Measurements from ENCODE around the gene LPCAT2. TPM values are rescaled to one million over a fixed set of nuclear protein-coding genes. Genes with fewer than 3 reads are reported as not detected.

LPCAT2 gene
- total RNA-seq, 1 donor = 35.6 TPM

DNA sequence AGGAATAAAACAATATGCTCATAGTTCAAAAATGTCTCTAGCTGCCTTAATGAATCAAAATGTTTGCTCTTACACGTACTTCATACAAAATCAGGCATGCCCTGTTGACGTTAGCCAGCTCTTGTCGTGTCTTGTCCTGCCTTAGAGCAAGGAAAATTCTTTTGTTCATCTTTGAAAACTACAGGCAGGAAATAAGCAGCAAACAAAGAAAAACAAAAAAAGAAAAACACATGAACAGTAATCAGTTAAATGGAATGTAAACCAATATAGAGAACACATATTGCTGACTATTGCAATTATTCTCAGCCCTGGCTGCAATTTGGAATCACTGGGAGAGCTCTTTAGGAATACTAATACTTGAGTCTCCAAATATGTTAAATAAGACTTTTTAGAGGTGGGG is 59.3 kb downstream of the LPCAT2 start:
- DNase-seq (ENCODE audit: low read depth) = no peak
- TF ChIP-seq, protein P1, sequence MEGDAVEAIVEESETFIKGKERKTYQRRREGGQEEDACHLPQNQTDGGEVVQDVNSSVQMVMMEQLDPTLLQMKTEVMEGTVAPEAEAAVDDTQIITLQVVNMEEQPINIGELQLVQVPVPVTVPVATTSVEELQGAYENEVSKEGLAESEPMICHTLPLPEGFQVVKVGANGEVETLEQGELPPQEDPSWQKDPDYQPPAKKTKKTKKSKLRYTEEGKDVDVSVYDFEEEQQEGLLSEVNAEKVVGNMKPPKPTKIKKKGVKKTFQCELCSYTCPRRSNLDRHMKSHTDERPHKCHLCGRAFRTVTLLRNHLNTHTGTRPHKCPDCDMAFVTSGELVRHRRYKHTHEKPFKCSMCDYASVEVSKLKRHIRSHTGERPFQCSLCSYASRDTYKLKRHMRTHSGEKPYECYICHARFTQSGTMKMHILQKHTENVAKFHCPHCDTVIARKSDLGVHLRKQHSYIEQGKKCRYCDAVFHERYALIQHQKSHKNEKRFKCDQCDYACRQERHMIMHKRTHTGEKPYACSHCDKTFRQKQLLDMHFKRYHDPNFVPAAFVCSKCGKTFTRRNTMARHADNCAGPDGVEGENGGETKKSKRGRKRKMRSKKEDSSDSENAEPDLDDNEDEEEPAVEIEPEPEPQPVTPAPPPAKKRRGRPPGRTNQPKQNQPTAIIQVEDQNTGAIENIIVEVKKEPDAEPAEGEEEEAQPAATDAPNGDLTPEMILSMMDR (IDR thresholded peaks at IDR 0.05; ENCODE audit: insufficient read depth, low read length) = no peak
- H3K4me3 ChIP-seq (ENCODE audit: low read depth, low read length) = no peak overlapping the region

DNA sequence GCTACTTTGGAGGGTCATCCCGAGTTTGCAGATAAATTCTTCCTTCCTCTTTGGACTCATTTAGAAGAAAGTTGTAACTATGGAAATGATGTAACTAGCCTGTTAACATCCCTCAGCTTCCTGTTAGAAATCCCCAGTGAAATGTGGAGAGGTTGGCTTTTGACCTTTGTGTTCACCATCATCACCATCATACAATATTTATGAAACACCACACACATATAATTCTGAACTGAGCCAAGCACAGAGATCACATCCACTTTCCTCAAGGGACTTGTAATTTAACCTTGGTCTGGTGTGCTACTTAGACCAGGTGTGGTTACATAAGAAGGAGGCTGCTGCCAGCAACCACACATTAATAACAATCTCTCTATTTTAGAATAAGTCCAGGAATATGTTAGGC is 60.2 kb downstream of the LPCAT2 start:
- H3K4me3 ChIP-seq (ENCODE audit: low read depth, low read length) = no peak overlapping the region

DNA sequence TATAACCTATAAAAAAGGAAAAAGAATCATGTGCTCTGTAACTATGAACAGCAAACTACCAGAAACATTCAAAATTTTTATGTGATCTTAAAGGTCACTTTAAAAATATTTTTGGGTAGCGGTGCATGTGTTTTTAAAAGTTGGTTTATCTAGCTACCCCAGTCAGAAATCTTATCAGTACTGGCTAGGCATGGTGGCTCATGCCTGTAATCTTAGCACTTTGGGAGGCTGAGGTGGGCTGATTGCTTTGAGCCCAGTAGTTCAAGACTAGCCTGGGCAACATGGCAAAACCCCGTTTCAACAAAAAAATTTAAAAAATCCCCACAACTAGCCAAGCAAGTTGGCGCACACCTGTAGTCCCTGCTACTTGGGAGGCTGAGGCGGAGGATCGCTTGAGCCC is 61.3 kb downstream of the LPCAT2 start:
- H3K4me3 ChIP-seq (ENCODE audit: low read depth, low read length) = no peak overlapping the region

More for the DNA sequence above, 60.2 kb downstream of the LPCAT2 start:
- TF ChIP-seq, protein P1 (IDR thresholded peaks at IDR 0.05; ENCODE audit: insufficient read depth, low read length) = no peak
- peak; percentile 83 for DNase-seq (ENCODE audit: low read depth)

DNA sequence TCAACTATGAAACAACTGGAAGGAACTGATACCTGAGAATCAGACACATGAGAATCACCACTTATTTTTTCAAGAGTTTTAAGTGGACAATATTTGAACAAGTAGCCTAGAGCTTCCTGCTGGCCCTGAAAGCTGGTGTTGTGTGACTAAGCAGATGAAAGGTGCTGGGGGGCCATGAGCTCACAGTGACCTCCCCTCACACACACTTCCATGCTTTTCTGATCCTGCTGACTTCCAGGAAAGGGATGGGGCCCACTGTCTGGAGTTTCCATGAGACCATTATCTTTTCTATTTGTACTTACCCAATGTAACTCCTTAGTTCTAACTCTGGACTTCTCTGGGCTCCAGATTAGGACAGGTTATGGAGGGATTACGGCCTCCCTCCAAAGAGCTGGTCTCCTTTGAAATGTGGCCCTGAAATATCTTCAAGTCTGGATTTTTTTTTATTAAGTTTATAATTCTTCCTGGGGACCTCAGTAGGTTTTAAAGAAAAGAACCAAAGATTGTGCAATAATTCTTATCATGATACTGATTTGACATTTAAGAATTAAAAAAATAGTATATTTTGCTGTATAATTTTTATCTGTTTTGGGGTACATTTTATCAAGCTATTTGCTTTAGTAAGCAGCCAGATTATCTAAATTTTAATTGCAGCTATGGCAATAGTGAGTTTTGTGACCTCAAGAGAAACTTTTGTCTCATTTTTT is 62.5 kb downstream of the LPCAT2 start:
- no peak overlapping the region for H3K4me3 ChIP-seq (ENCODE audit: low read depth, low read length)
- DNase-seq (ENCODE audit: low read depth) = no peak
- TF ChIP-seq, protein P1 (IDR thresholded peaks at IDR 0.05; ENCODE audit: insufficient read depth, low read length) = no peak

More for the DNA sequence above, 61.3 kb downstream of the LPCAT2 start:
- DNase-seq (ENCODE audit: low read depth) = no peak
- TF ChIP-seq, protein P1 (IDR thresholded peaks at IDR 0.05; ENCODE audit: insufficient read depth, low read length) = no peak

DNA sequence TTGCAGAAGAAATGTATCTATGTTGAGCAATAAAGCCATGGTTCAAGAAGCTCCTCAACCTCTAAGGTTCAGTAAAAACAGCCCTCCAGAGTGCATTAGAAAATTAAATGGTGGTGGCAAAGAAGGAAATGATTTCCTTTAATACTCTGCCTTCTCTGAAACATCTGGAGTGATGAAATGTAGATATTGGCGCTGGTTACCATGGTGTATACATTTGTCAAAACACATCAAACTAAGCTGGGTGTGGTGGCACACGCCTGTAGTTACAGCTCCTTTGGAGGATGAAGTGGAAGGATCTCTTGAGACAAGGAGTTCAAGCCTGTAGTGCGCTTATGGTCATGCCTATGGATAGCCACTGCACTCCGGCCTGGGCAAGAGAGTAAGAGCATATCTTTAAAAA is 63.6 kb downstream of the LPCAT2 start:
- TF ChIP-seq, protein P1 (IDR thresholded peaks at IDR 0.05; ENCODE audit: insufficient read depth, low read length) = no peak
- H3K4me3 ChIP-seq (ENCODE audit: low read depth, low read length) = no peak overlapping the region
- DNase-seq (ENCODE audit: low read depth) = peak; percentile 47

DNA sequence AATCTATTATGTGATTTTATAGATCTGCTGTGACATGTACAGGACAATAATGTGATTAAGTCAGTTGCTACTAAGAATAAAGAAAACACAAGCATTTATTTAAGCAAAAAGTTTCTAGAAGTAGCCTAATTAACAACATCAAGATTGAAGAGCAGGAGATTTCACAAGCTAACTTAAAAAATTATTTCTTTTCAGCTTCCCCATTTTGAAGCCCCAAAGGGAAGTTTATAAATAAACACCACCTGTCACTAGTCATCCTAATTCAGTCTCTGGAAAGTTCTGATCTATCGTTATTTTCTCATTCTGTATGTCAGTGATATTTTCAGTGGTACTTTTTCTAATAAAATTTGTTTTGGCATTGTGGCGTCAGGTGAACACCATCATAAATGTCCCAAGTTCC is 65.9 kb downstream of the LPCAT2 start:
- no peak for DNase-seq (ENCODE audit: low read depth)
- no peak overlapping the region for H3K4me3 ChIP-seq (ENCODE audit: low read depth, low read length)
- TF ChIP-seq, protein P1 (IDR thresholded peaks at IDR 0.05; ENCODE audit: insufficient read depth, low read length) = no peak

DNA sequence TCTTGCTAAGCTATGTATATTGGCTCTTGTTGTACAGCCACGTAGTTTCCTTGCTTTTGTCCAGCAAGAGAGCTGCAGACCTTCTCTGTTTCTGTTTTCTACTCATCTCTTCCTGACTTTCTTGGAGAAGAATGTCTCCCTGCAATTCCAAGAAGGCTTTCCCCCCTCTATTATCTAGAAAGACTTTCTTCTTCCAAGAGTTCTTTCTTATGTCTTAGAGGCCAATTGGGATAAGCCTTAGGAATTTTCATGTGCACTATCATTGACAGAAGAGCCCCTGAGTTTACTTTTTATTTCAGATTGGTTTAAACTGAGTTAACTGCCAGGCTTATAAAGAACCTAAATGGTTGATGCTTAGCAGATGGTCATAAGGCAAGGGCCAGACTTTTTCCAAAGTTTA is 66.6 kb downstream of the LPCAT2 start:
- no peak for DNase-seq (ENCODE audit: low read depth)
- H3K4me3 ChIP-seq (ENCODE audit: low read depth, low read length) = no peak overlapping the region
- TF ChIP-seq, protein P1 (IDR thresholded peaks at IDR 0.05; ENCODE audit: insufficient read depth, low read length) = no peak

Data from fibroblast of the aortic adventitia (primary cell).